Lower leg skin (tissue), 3 donors: ENCODE data around the gene NEK3.
"Not testable (repeated sequence)": the region's sequence is repeated elsewhere in the genome, so short reads cannot be mapped to it uniquely, and the experiment has no call there.

Source experiments
- CTCF ChIP-seq, 3 donors: fragments of 450-650 bp; IDR thresholded peaks; one replicate each; pipeline ENCODE4 v1.5.1; 2016; ENCODE audit warnings: antibody characterized with exemption in 3 of 3, mild to moderate bottlenecking in 3 of 3, moderate library complexity in 2 of 3
- POLR2A ChIP-seq, 2 donors: fragments of 450-650 bp; IDR thresholded peaks; one replicate each; pipeline ENCODE4 v1.6.1; 2016 to 2017; ENCODE audit warnings: antibody characterized with exemption in 2 of 2, mild to moderate bottlenecking in 1 of 2, moderate library complexity in 1 of 2

DNA sequence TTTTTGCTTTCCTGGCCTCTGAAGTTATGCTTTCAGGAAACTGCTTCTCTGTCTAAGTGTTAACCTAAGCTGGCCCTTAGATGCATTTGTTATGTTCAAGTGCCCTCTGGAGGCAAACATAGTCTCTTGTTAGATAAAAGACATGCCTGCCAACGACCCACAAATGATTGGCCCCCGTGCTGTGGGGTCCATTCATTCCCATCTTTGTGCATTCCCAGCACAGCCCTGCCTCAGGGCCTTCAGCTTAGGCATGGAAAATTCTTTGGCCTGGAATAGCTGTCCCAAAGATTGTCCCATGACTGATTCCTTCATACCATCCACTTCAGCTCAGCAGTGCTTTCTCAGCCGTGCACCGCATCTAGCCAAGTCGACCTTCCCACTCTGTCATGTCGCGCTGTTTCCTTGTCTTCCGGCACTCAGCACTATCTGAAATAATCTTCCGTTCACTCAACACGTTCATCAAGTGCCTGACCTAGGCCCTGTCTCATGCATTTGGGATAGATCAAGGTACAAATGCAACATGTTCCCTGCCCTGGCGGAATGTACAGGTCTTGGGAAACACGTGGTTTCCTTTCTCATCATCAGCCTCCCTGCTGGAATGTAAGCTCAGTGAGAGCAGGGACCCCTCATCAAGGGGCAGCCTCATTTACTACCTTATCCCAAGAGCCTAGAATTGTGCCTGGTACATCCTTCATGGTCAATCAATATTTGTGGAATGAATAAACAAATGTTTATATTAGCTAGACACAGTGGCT is 42.2 kb upstream of the NEK3 start:
- TF ChIP-seq CTCF, POLR2A (IDR thresholded peaks at IDR 0.05): not testable (repeated sequence)
